Stimulated activated CD4-positive, alpha-beta T cell treated with anti-CD3 and anti-CD28 coated beads, Interleukin-4, amount 100 ng/mL, for 4 hours (primary cell): ENCODE results near the gene RPL12.

ENCODE experiments used
- DNase-seq, 2 experiments: peaks; one replicate each; pipeline ENCODE4 v3.0.0-alpha.2; 2020

The RPL12 gene

GRCh38 chr9:127437497-127438264 is 13.5 kb downstream of the RPL12 start:
- DNase-seq: no peak

- no peak for DNase-seq
Measured at GRCh38 chr9:127430415-127430814, 20.8 kb downstream of the RPL12 start.

GRCh38 chr9:127428348-127428747 is 22.9 kb downstream of the RPL12 start:
- no peak for DNase-seq

GRCh38 chr9:127426756-127427155 is 24.4 kb downstream of the RPL12 start:
- peak in 1 of 2 experiments; percentile 50 for DNase-seq

- DNase-seq: peak in 1 of 2 experiments; percentile 28
Measured at GRCh38 chr9:127424676-127424999, 26.6 kb downstream of the RPL12 start.

- DNase-seq: peak; percentile 81 to 89
Measured at GRCh38 chr9:127423934-127424675, 27.1 kb downstream of the RPL12 start, which contains the start of gene ZNF79. Gene ZNF79, plus strand, starts transcription at chr9:127424382. Its CDS starts 406 bp downstream, at chr9:127424788.

- no peak for DNase-seq
Measured at GRCh38 chr9:127423476-127423933, 27.7 kb downstream of the RPL12 start.

- DNase-seq: no peak
Measured at GRCh38 chr9:127422787-127423186, 28.4 kb downstream of the RPL12 start.

- DNase-seq: no peak
Measured at GRCh38 chr9:127422133-127422782, 28.9 kb downstream of the RPL12 start.

GRCh38 chr9:127421057-127421456 is 30.1 kb downstream of the RPL12 start:
- no peak for DNase-seq

GRCh38 chr9:127419348-127419747 is 31.9 kb downstream of the RPL12 start:
- DNase-seq: no peak

GRCh38 chr9:127418037-127418471 is 33.2 kb downstream of the RPL12 start:
- peak; percentile 32 to 47 for DNase-seq

- DNase-seq: no peak
Measured at GRCh38 chr9:127417131-127418036, 33.8 kb downstream of the RPL12 start.

GRCh38 chr9:127415657-127416056 is 35.5 kb downstream of the RPL12 start:
- no peak for DNase-seq

- no peak for DNase-seq
Measured at GRCh38 chr9:127415141-127415540, 36.1 kb downstream of the RPL12 start.

- no peak for DNase-seq
Measured at GRCh38 chr9:127411122-127411521, 40.1 kb downstream of the RPL12 start.

GRCh38 chr9:127407492-127407843 is 43.7 kb downstream of the RPL12 start:
- DNase-seq: no peak

- no peak for DNase-seq
Measured at GRCh38 chr9:127406799-127407491, 44.3 kb downstream of the RPL12 start.

GRCh38 chr9:127405344-127406125 is 45.7 kb downstream of the RPL12 start:
- no peak for DNase-seq

- DNase-seq: no peak
Measured at GRCh38 chr9:127404631-127405030, 46.6 kb downstream of the RPL12 start.
